ENCODE data around the gene DEXI.

The DEXI gene

GRCh38 chr16:10902999-10903398, 39.3 kb downstream of the DEXI start:
- H3K36me3 ChIP-seq (ENCODE audit: control insufficient read depth in 2 of 2, insufficient read depth in 2 of 2, low read length in 2 of 2): peaks cover 0 to 11% of the 10 kb centered on the region in 2 donors

GRCh38 chr16:10897134-10897533, 45.1 kb downstream of the DEXI start:
- H3K4me3 ChIP-seq (ENCODE audit: low read length in 2 of 2): no peak overlapping the region
- H3K27me3 ChIP-seq (ENCODE audit: control insufficient read depth in 2 of 2, insufficient read depth in 2 of 2, low read length in 2 of 2): peaks cover 0 to 2% of the 10 kb centered on the region in 2 donors
- no peaks in the 10 kb centered on the region for H3K9me3 ChIP-seq (ENCODE audit: control insufficient read depth in 2 of 2, low read length in 2 of 2)
- peaks cover 0 to 8% of the 10 kb centered on the region in 2 donors for H3K36me3 ChIP-seq (ENCODE audit: control insufficient read depth in 2 of 2, insufficient read depth in 2 of 2, low read length in 2 of 2)
- peak overlapping the region in 1 of 2 donors; percentile 32 for H3K27ac ChIP-seq (ENCODE audit: low read depth in 2 of 2, low read length in 2 of 2)
- H3K9ac ChIP-seq (ENCODE audit: low read depth in 1 of 2, low read length in 2 of 2): no peak overlapping the region
- no peaks in the 10 kb centered on the region for H3K4me1 ChIP-seq (ENCODE audit: control insufficient read depth in 2 of 2, insufficient read depth in 2 of 2, low read length in 2 of 2)

More at GRCh38 chr16:10902999-10903398, 39.3 kb downstream of the DEXI start:
- H3K4me3 ChIP-seq (ENCODE audit: low read length in 2 of 2): no peak overlapping the region
- H3K27me3 ChIP-seq (ENCODE audit: control insufficient read depth in 2 of 2, insufficient read depth in 2 of 2, low read length in 2 of 2): no peaks in the 10 kb centered on the region
- no peak overlapping the region for H3K27ac ChIP-seq (ENCODE audit: low read depth in 2 of 2, low read length in 2 of 2)
- no peaks in the 10 kb centered on the region for H3K4me1 ChIP-seq (ENCODE audit: control insufficient read depth in 2 of 2, insufficient read depth in 2 of 2, low read length in 2 of 2)
- H3K9me3 ChIP-seq (ENCODE audit: control insufficient read depth in 2 of 2, low read length in 2 of 2): no peaks in the 10 kb centered on the region
- H3K9ac ChIP-seq (ENCODE audit: low read depth in 1 of 2, low read length in 2 of 2): no peak overlapping the region

GRCh38 chr16:10896723-10897122, 45.5 kb downstream of the DEXI start:
- Histone ChIP-seq H3K36me3 (ENCODE audit: control insufficient read depth in 2 of 2, insufficient read depth in 2 of 2, low read length in 2 of 2) (peaks cover 0 to 8% of the 10 kb centered on the region in 2 donors), H3K9me3 (ENCODE audit: control insufficient read depth in 2 of 2, low read length in 2 of 2) (no peaks in the 10 kb centered on the region), H3K27ac (ENCODE audit: low read depth in 2 of 2, low read length in 2 of 2) (peak overlapping the region in 1 of 2 donors; percentile 32), H3K4me3 (ENCODE audit: low read length in 2 of 2) (no peak overlapping the region), H3K4me1 (ENCODE audit: control insufficient read depth in 2 of 2, insufficient read depth in 2 of 2, low read length in 2 of 2) (no peaks in the 10 kb centered on the region), H3K9ac (ENCODE audit: low read depth in 1 of 2, low read length in 2 of 2) (no peak overlapping the region), H3K27me3 (ENCODE audit: control insufficient read depth in 2 of 2, insufficient read depth in 2 of 2, low read length in 2 of 2) (peaks cover 0 to 2% of the 10 kb centered on the region in 2 donors)

GRCh38 chr16:10896165-10896564, 46.1 kb downstream of the DEXI start:
- Histone ChIP-seq H3K27ac (ENCODE audit: low read depth in 2 of 2, low read length in 2 of 2) (no peak overlapping the region), H3K4me3 (ENCODE audit: low read length in 2 of 2) (no peak overlapping the region), H3K9ac (ENCODE audit: low read depth in 1 of 2, low read length in 2 of 2) (no peak overlapping the region), H3K4me1 (ENCODE audit: control insufficient read depth in 2 of 2, insufficient read depth in 2 of 2, low read length in 2 of 2) (no peaks in the 10 kb centered on the region), H3K9me3 (ENCODE audit: control insufficient read depth in 2 of 2, low read length in 2 of 2) (no peaks in the 10 kb centered on the region), H3K27me3 (ENCODE audit: control insufficient read depth in 2 of 2, insufficient read depth in 2 of 2, low read length in 2 of 2) (peaks cover 0 to 2% of the 10 kb centered on the region in 2 donors), H3K36me3 (ENCODE audit: control insufficient read depth in 2 of 2, insufficient read depth in 2 of 2, low read length in 2 of 2) (peaks cover 0 to 8% of the 10 kb centered on the region in 2 donors)

- H3K27me3 ChIP-seq (ENCODE audit: control insufficient read depth in 2 of 2, insufficient read depth in 2 of 2, low read length in 2 of 2): peaks cover 0 to 2% of the 10 kb centered on the region in 2 donors
- H3K9ac ChIP-seq (ENCODE audit: low read depth in 1 of 2, low read length in 2 of 2): no peak overlapping the region
- no peaks in the 10 kb centered on the region for H3K4me1 ChIP-seq (ENCODE audit: control insufficient read depth in 2 of 2, insufficient read depth in 2 of 2, low read length in 2 of 2)
- H3K4me3 ChIP-seq (ENCODE audit: low read length in 2 of 2): no peak overlapping the region
- peaks cover 0 to 8% of the 10 kb centered on the region in 2 donors for H3K36me3 ChIP-seq (ENCODE audit: control insufficient read depth in 2 of 2, insufficient read depth in 2 of 2, low read length in 2 of 2)
- peak overlapping the region in 1 of 2 donors; percentile 43 for H3K27ac ChIP-seq (ENCODE audit: low read depth in 2 of 2, low read length in 2 of 2)
- H3K9me3 ChIP-seq (ENCODE audit: control insufficient read depth in 2 of 2, low read length in 2 of 2): no peaks in the 10 kb centered on the region
Measured at GRCh38 chr16:10895053-10895946, 47.0 kb downstream of the DEXI start.

GRCh38 chr16:10892782-10893318, 49.4 kb downstream of the DEXI start:
- H3K4me1 ChIP-seq (ENCODE audit: control insufficient read depth in 2 of 2, insufficient read depth in 2 of 2, low read length in 2 of 2): peaks cover 0 to 4% of the 10 kb centered on the region in 2 donors
- no peak overlapping the region for H3K9ac ChIP-seq (ENCODE audit: low read depth in 1 of 2, low read length in 2 of 2)
- H3K4me3 ChIP-seq (ENCODE audit: low read length in 2 of 2): no peak overlapping the region
- H3K36me3 ChIP-seq (ENCODE audit: control insufficient read depth in 2 of 2, insufficient read depth in 2 of 2, low read length in 2 of 2): peaks cover 0 to 4% of the 10 kb centered on the region in 2 donors
- peaks cover 0 to 2% of the 10 kb centered on the region in 2 donors for H3K27me3 ChIP-seq (ENCODE audit: control insufficient read depth in 2 of 2, insufficient read depth in 2 of 2, low read length in 2 of 2)
- no peaks in the 10 kb centered on the region for H3K9me3 ChIP-seq (ENCODE audit: control insufficient read depth in 2 of 2, low read length in 2 of 2)
- H3K27ac ChIP-seq (ENCODE audit: low read depth in 2 of 2, low read length in 2 of 2): no peak overlapping the region

GRCh38 chr16:10889855-10890254, 52.4 kb downstream of the DEXI start:
- Histone ChIP-seq H3K36me3 (ENCODE audit: control insufficient read depth in 2 of 2, insufficient read depth in 2 of 2, low read length in 2 of 2) (no peaks in the 10 kb centered on the region), H3K27ac (ENCODE audit: low read depth in 2 of 2, low read length in 2 of 2) (no peak overlapping the region), H3K27me3 (ENCODE audit: control insufficient read depth in 2 of 2, insufficient read depth in 2 of 2, low read length in 2 of 2) (no peaks in the 10 kb centered on the region), H3K9me3 (ENCODE audit: control insufficient read depth in 2 of 2, low read length in 2 of 2) (no peaks in the 10 kb centered on the region), H3K4me1 (ENCODE audit: control insufficient read depth in 2 of 2, insufficient read depth in 2 of 2, low read length in 2 of 2) (peaks cover 0 to 4% of the 10 kb centered on the region in 2 donors), H3K9ac (ENCODE audit: low read depth in 1 of 2, low read length in 2 of 2) (no peak overlapping the region), H3K4me3 (ENCODE audit: low read length in 2 of 2) (no peak overlapping the region)

- Histone ChIP-seq H3K9ac (ENCODE audit: low read depth in 1 of 2, low read length in 2 of 2) (no peak overlapping the region), H3K4me1 (ENCODE audit: control insufficient read depth in 2 of 2, insufficient read depth in 2 of 2, low read length in 2 of 2) (peaks cover 0 to 4% of the 10 kb centered on the region in 2 donors), H3K36me3 (ENCODE audit: control insufficient read depth in 2 of 2, insufficient read depth in 2 of 2, low read length in 2 of 2) (no peaks in the 10 kb centered on the region), H3K4me3 (ENCODE audit: low read length in 2 of 2) (peak overlapping the region in 1 of 2 donors; percentile 20), H3K27me3 (ENCODE audit: control insufficient read depth in 2 of 2, insufficient read depth in 2 of 2, low read length in 2 of 2) (peaks cover 0 to 2% of the 10 kb centered on the region in 2 donors), H3K27ac (ENCODE audit: low read depth in 2 of 2, low read length in 2 of 2) (peak overlapping the region in 1 of 2 donors; percentile 48), H3K9me3 (ENCODE audit: control insufficient read depth in 2 of 2, low read length in 2 of 2) (no peaks in the 10 kb centered on the region)
Measured at GRCh38 chr16:10888320-10888937, 53.8 kb downstream of the DEXI start.

GRCh38 chr16:10885246-10885645, 57.0 kb downstream of the DEXI start:
- Histone ChIP-seq H3K9ac (ENCODE audit: low read depth in 1 of 2, low read length in 2 of 2) (no peak overlapping the region), H3K36me3 (ENCODE audit: control insufficient read depth in 2 of 2, insufficient read depth in 2 of 2, low read length in 2 of 2) (no peaks in the 10 kb centered on the region), H3K4me3 (ENCODE audit: low read length in 2 of 2) (no peak overlapping the region), H3K4me1 (ENCODE audit: control insufficient read depth in 2 of 2, insufficient read depth in 2 of 2, low read length in 2 of 2) (peaks cover 0 to 7% of the 10 kb centered on the region in 2 donors), H3K9me3 (ENCODE audit: control insufficient read depth in 2 of 2, low read length in 2 of 2) (no peaks in the 10 kb centered on the region), H3K27me3 (ENCODE audit: control insufficient read depth in 2 of 2, insufficient read depth in 2 of 2, low read length in 2 of 2) (peaks cover 0 to 8% of the 10 kb centered on the region in 2 donors), H3K27ac (ENCODE audit: low read depth in 2 of 2, low read length in 2 of 2) (peak overlapping the region in 1 of 2 donors; percentile 30)

GRCh38 chr16:10883004-10883403, 59.3 kb downstream of the DEXI start:
- Histone ChIP-seq H3K36me3 (ENCODE audit: control insufficient read depth in 2 of 2, insufficient read depth in 2 of 2, low read length in 2 of 2) (no peaks in the 10 kb centered on the region), H3K4me3 (ENCODE audit: low read length in 2 of 2) (no peak overlapping the region), H3K9ac (ENCODE audit: low read depth in 1 of 2, low read length in 2 of 2) (no peak overlapping the region), H3K27ac (ENCODE audit: low read depth in 2 of 2, low read length in 2 of 2) (no peak overlapping the region), H3K27me3 (ENCODE audit: control insufficient read depth in 2 of 2, insufficient read depth in 2 of 2, low read length in 2 of 2) (peaks cover 0 to 13% of the 10 kb centered on the region in 2 donors), H3K4me1 (ENCODE audit: control insufficient read depth in 2 of 2, insufficient read depth in 2 of 2, low read length in 2 of 2) (peaks cover 6 to 9% of the 10 kb centered on the region in 2 donors), H3K9me3 (ENCODE audit: control insufficient read depth in 2 of 2, low read length in 2 of 2) (no peaks in the 10 kb centered on the region)

Measured in mucosa of rectum (tissue), 2 donors.